ENCODE data around the gene SUN5.

- no peak for TF ChIP-seq EZH2 (IDR thresholded peaks at IDR 0.05; ENCODE audit: borderline replicate concordance, low read length)
- TF ChIP-seq, protein P1, sequence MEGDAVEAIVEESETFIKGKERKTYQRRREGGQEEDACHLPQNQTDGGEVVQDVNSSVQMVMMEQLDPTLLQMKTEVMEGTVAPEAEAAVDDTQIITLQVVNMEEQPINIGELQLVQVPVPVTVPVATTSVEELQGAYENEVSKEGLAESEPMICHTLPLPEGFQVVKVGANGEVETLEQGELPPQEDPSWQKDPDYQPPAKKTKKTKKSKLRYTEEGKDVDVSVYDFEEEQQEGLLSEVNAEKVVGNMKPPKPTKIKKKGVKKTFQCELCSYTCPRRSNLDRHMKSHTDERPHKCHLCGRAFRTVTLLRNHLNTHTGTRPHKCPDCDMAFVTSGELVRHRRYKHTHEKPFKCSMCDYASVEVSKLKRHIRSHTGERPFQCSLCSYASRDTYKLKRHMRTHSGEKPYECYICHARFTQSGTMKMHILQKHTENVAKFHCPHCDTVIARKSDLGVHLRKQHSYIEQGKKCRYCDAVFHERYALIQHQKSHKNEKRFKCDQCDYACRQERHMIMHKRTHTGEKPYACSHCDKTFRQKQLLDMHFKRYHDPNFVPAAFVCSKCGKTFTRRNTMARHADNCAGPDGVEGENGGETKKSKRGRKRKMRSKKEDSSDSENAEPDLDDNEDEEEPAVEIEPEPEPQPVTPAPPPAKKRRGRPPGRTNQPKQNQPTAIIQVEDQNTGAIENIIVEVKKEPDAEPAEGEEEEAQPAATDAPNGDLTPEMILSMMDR (conservative IDR thresholded peaks at IDR 0.05 in 1 of 2, IDR thresholded peaks at IDR 0.05 in 1 of 2; ENCODE audit: extremely low read depth in 1 of 2, insufficient read depth in 1 of 2, low read depth in 1 of 2, low read length in 2 of 2) = no peak
These were observed 17.8 kb downstream of the SUN5 start for GRCh38 chr20:32986331-32986966.
